AG04450 (cell line): Measurements from ENCODE around the gene ADCY5. TPM values are rescaled to one million over a fixed set of nuclear protein-coding genes. Genes with fewer than 3 reads are reported as not detected.

Source experiments
- CTCF ChIA-PET: fragments of 300-600, 350-600 bp; formaldehyde crosslinking; extraction: SDS; loops from one replicate; lab custom pipeline; 2022; ENCODE audit warnings: antibody characterized with exemption, inconsistent platforms; lab: Charles Lee
- POLR2A ChIA-PET: fragments of 350-600 bp; formaldehyde crosslinking; extraction: SDS; loops from one replicate; lab custom pipeline; 2021; ENCODE audit warnings: antibody characterized with exemption, inconsistent platforms; lab: Yijun Ruan, JAX
- DNase-seq: peaks from one replicate; pipeline ENCODE4 v3.0.0-alpha.2; 2011; ENCODE audit warnings: low read depth, low spot score
- H3K27ac ChIP-seq: one replicate; pipeline ENCODE4 v1.5.1; 2012; ENCODE audit warnings: low read depth, low read length, control low read depth
- H3K27me3 ChIP-seq: one replicate; pipeline ENCODE4 v1.6.0; 2012; ENCODE audit warnings: low read length; ENCODE audit not compliant: control insufficient read depth, insufficient read depth
- H3K4me3 ChIP-seq: 2 replicates; pipeline ENCODE4 v1.5.1; 2011; ENCODE audit warnings: mild to moderate bottlenecking, low read depth, low read length, control low read depth
- H3K9me3 ChIP-seq: 2 replicates; pipeline ENCODE4 v1.5.1; 2012; ENCODE audit warnings: low read length; ENCODE audit not compliant: control insufficient read depth, insufficient read depth
- CTCF ChIP-seq: IDR thresholded peaks from 2 replicates; pipeline ENCODE4 v1.5.1; 2011; ENCODE audit warnings: low read depth, low read length, control low read depth, inconsistent platforms
- polyA plus RNA-seq: library from polyadenylated mRNA; depleted of rRNA; stranded (reverse); fragments of >200 nt; gene quantifications from 2 replicates; pipeline ENCODE4 v1.2.3, GENCODE V29; 2011

The ADCY5 gene
- polyA plus RNA-seq, 1 experiment: 0.20 TPM

GRCh38 chr3:123296836-123297626 lies 151.9 kb downstream of the ADCY5 start:
- H3K9me3 ChIP-seq: no peaks in the 10 kb centered on the region
- H3K27ac ChIP-seq: no peak overlapping the region
- no peak overlapping the region for H3K4me3 ChIP-seq
- no peak for DNase-seq
- CTCF ChIA-PET: no interaction called here
- TF ChIP-seq CTCF: no peak
- H3K27me3 ChIP-seq: peaks cover 16% of the 10 kb centered on the region
- POLR2A ChIA-PET: no interaction called here

GRCh38 chr3:123296261-123296660 lies 152.6 kb downstream of the ADCY5 start:
- POLR2A ChIA-PET: no interaction called here
- CTCF ChIA-PET: no interaction called here

GRCh38 chr3:123295901-123296250 lies 153.0 kb downstream of the ADCY5 start:
- TF ChIP-seq CTCF: no peak
- CTCF ChIA-PET: no interaction called here

More at GRCh38 chr3:123296261-123296660, 152.6 kb downstream of the ADCY5 start:
- TF ChIP-seq CTCF: no peak
- Histone ChIP-seq H3K9me3 (no peaks in the 10 kb centered on the region), H3K27ac (no peak overlapping the region), H3K27me3 (peaks cover 22% of the 10 kb centered on the region), H3K4me3 (no peak overlapping the region)
- DNase-seq: no peak

GRCh38 chr3:123295171-123295900 lies 153.6 kb downstream of the ADCY5 start:
- no peak for TF ChIP-seq CTCF
- no peak overlapping the region for H3K4me3 ChIP-seq
- no peaks in the 10 kb centered on the region; the same call in 1 of the 2 replicates for H3K9me3 ChIP-seq
- ChIA-PET POLR2A (no interaction called here), CTCF (no interaction called here)
- no peak overlapping the region for H3K27ac ChIP-seq
- H3K27me3 ChIP-seq: peaks cover 20% of the 10 kb centered on the region
- no peak for DNase-seq

More at GRCh38 chr3:123295901-123296250, 153.0 kb downstream of the ADCY5 start:
- Histone ChIP-seq H3K27me3 (peaks cover 21% of the 10 kb centered on the region), H3K9me3 (no peaks in the 10 kb centered on the region; the same call in 1 of the 2 replicates), H3K27ac (no peak overlapping the region), H3K4me3 (no peak overlapping the region)
- no peak for DNase-seq
- POLR2A ChIA-PET: no interaction called here
